Activated CD8-positive, alpha-beta T cell treated with anti-CD3 and anti-CD28 coated beads, Interleukin-2, amount 10 ng/mL, durations not matched to agents 7 days and 5 days (primary cell): ENCODE data around the gene PARD3. TPM values are rescaled to one million over a fixed set of nuclear protein-coding genes. Genes with fewer than 3 reads are reported as not detected.

Source experiments
- ATAC-seq: fragments of 150-1000 bp; cut with Tn5 transposase; one replicate; pipeline ENCODE4 v1.10.0; 2021; ENCODE audit warnings: moderate library complexity
- CTCF ChIA-PET: fragments of 350-600 bp; sonication (Branson Sonifier 250); formaldehyde crosslinking; loops from one replicate; lab custom pipeline; 2021; ENCODE audit warnings: antibody characterized with exemption; lab: Charles Lee
- POLR2A ChIA-PET: fragments of 350-600 bp; sonication (Branson Sonifier 250); formaldehyde crosslinking; loops from one replicate; lab custom pipeline; 2021; ENCODE audit warnings: antibody characterized with exemption; lab: Charles Lee
- DNase-seq: peaks from one replicate; pipeline ENCODE4 v3.0.0-alpha.2; 2020
- H3K27ac Mint-ChIP-seq: one replicate; pipeline ENCODE4 v1.8.0; 2021; ENCODE audit warnings: mild to moderate bottlenecking, mixed read lengths
- H3K27me3 Mint-ChIP-seq: one replicate; pipeline ENCODE4 v1.8.0; 2021; ENCODE audit warnings: low read depth, mixed read lengths
- H3K36me3 Mint-ChIP-seq: one replicate; pipeline ENCODE4 v1.8.0; 2021; ENCODE audit warnings: low read depth, mixed read lengths
- H3K4me1 Mint-ChIP-seq: one replicate; pipeline ENCODE4 v1.8.0; 2021; ENCODE audit warnings: low read depth, mixed read lengths
- H3K4me3 Mint-ChIP-seq: one replicate; pipeline ENCODE4 v1.8.0; 2021; ENCODE audit warnings: mild to moderate bottlenecking, mixed read lengths
- H3K9me3 Mint-ChIP-seq: one replicate; pipeline ENCODE4 v1.8.0; 2022; ENCODE audit warnings: mixed read lengths; ENCODE audit not compliant: insufficient read depth
- total RNA-seq, 2 experiments: library from RNA; stranded (reverse); gene quantifications; one replicate each; pipeline ENCODE4 v1.2.3, GENCODE V29; 2021

The PARD3 gene
- total RNA-seq, 2 experiments from 2014 or later, result 0.63 to 0.68 TPM

DNA sequence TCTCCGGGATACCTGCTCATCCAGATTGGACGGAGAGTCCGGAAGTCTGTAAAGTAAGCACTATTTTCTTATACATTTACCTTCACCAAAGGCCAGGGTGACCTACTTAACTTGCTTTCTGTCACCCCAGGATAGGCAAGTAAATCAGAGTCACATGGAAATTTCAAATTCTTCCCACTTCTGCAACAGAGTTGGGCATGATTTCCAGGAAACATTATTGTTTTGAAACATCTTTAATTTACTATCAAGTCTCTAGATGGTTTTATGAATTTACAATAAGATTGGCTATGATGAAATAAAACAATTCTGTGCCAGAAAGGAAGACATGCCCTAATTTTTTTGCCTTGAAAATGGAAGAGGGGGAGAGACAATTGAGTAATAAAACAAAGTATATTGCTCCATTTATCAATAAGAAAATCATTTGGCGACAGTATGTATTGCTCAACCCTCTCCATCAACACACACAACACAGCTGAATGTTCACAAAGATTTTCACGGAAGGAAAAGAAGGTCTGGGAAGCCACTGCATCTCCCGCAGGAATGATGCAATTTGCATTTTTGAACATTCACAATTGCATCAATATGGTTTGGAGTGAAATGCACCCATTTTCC lies 702.8 kb downstream of the PARD3 start:
- no peak overlapping the region for H3K27ac Mint-ChIP-seq
- ChIA-PET POLR2A (no interaction called here), CTCF (no interaction called here)
- ATAC-seq (no peak), DNase-seq (no peak)
- no peaks in the 10 kb centered on the region for H3K36me3 Mint-ChIP-seq
- peaks cover 3% of the 10 kb centered on the region for H3K27me3 Mint-ChIP-seq
- no peaks in the 10 kb centered on the region for H3K4me1 Mint-ChIP-seq
- H3K4me3 Mint-ChIP-seq, result no peak overlapping the region
- no peaks in the 10 kb centered on the region for H3K9me3 Mint-ChIP-seq

DNA sequence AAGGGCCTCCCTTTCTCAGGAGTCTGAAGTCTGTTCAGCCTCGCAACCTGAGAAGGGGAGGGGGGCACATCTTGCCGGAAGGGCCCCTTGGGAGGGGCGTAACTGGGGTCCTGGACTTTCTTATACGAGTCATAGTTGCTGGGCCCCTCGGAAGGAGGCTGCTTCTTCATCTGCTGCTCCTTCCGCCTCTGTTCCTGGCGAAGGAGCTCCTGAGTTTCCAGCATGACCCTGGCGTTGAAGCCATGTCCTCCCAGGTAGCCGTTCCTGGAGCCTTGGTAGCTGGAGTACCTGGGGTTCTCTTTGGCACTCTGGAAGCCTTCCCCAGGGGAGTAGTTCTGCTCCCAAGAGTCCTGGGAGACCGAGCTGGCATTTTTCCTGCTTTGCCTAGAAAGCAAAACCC lies 703.9 kb downstream of the PARD3 start:
- Mint-ChIP-seq H3K27ac (no peak overlapping the region), H3K27me3 (peaks cover 3% of the 10 kb centered on the region), H3K9me3 (no peaks in the 10 kb centered on the region), H3K4me3 (no peak overlapping the region), H3K36me3 (no peaks in the 10 kb centered on the region), H3K4me1 (no peaks in the 10 kb centered on the region)
- ChIA-PET POLR2A (no interaction called here), CTCF (no interaction called here)
- ATAC-seq (no peak), DNase-seq (no peak)

DNA sequence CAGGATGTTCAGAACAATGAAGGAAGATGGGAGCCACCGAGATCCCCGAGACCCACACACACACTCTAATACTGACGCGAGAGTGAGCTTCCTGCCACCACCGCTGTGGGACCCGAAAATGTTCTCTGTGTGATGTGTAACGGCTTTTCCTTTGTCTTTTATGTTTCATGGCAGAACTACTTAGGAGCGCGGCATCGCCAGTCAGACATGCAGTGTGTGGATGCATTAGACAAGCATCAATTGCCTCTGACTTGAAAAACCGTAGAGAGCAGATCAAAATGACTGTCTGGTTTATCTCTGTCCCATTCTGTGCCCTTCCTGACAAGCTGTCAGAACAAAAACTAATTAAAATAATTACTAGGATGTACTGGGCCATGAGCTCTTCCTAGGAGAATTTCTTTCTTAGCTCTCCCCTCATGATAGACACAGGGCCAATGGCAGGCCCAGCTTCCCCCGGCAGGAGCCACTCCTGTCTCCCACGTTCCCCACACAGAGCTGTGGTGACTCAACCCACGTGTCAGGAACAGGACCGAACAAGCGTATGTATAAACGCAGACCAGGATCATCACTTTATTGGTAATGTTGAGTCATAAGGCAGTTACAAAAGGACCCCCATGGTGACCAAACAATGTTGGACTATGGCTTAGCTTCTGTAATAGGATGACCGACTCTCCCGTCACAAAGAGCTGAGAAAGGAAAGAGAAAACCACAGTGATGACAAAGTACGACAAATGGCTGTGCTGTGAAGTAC lies 705.0 kb downstream of the PARD3 start:
- POLR2A ChIA-PET, result no interaction called here
- Mint-ChIP-seq H3K9me3 (no peaks in the 10 kb centered on the region), H3K27me3 (peaks cover 3% of the 10 kb centered on the region), H3K36me3 (no peaks in the 10 kb centered on the region), H3K4me1 (no peaks in the 10 kb centered on the region), H3K4me3 (no peak overlapping the region), H3K27ac (no peak overlapping the region)
- DNase-seq (no peak), ATAC-seq (no peak)
- CTCF ChIA-PET, result no interaction called here

DNA sequence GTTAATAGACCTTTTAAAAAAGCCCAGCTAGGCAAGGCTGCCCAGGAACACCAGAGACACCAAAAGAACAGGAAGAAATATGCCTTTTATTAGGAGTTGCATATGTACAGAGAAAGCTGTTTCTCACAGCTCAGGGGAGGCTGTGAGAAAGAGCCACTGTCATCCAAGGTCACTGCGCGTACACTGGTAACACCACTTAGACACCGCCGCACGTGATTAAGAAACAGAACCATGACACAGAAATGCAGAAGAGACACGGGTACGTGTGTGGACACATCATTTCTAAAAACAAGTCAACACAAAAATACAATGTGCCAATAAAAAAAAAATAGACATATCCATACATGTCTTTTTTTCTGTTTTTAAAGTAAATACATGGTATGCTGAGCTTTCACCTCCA lies 705.6 kb downstream of the PARD3 start:
- Mint-ChIP-seq H3K36me3 (no peaks in the 10 kb centered on the region), H3K4me3 (no peak overlapping the region), H3K9me3 (no peaks in the 10 kb centered on the region), H3K27ac (no peak overlapping the region), H3K4me1 (no peaks in the 10 kb centered on the region), H3K27me3 (peaks cover 3% of the 10 kb centered on the region)
- ChIA-PET CTCF (no interaction called here), POLR2A (no interaction called here)
- ATAC-seq, result no peak
- DNase-seq, result no peak

DNA sequence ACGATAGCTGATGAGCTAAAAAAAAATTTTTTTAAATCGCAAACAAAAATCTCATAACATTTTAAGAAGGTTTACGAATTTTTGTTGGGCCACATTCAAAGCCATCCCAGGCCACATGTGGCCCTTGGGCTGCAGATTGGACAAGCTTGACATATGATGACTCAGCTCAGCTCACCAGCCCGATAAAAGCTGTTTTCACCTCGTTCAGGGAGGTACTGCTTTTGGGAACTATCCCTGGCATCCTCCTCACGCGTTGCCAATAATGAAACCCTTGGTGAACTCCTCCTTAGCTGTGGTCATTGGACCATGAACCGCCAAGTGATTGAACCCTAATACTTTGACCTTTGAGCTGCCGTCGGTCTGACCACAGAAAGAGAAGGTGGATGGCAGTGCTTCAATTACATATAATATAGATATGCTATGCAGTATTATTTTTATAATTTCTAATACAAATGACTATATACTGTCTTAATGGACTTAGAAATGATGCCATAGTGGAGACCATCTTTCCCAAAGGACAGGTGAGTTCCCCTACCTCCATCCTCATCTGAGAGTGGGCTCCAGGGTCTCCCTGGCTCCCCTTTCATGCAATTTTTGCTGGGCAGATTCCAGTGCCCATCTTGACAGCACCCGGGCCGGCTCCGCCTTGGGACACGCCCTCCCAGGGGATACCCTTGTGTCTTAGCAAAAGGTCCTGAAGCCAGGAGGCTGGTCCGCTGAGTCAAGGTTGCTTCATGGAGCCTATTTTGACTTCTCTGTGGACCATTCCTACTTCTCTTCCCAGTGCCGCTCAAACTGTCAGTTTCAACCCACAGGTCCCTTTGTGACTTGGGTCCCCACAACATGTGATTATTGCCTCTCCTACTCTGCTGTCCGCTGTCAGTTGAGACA lies 707.2 kb downstream of the PARD3 start:
- Mint-ChIP-seq H3K4me3 (no peak overlapping the region), H3K9me3 (no peaks in the 10 kb centered on the region), H3K4me1 (no peaks in the 10 kb centered on the region), H3K36me3 (no peaks in the 10 kb centered on the region), H3K27me3 (no peaks in the 10 kb centered on the region), H3K27ac (no peak overlapping the region)
- ChIA-PET CTCF (no interaction called here), POLR2A (no interaction called here)
- DNase-seq (no peak), ATAC-seq (no peak)

DNA sequence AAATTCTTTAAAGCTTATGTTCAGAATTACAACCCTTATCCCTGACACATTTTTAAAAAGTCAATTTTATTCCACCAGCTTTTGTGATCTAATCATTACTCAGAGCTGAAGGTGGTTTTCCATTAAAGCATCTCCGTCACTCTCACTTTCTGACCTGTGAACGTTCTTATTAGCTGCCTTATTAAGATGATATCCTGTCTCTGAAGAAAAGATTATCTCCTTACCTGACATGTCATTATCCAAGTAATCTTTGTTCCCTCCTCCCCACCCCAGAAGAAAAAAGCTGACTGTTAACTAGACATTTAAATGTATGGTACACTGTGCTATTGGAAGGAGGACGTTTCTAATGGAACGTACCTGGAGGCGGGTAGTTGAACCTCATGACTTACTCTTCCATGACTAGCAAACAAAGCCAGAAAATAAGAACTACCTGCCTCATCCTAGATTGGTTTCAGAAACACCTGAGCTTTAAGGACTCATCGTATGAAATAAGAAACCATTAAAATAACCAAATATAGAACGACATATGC lies 708.7 kb downstream of the PARD3 start:
- ATAC-seq, result no peak
- H3K27ac Mint-ChIP-seq, result no peak overlapping the region
- H3K9me3 Mint-ChIP-seq, result no peaks in the 10 kb centered on the region
- CTCF ChIA-PET, result no interaction called here
- no peaks in the 10 kb centered on the region for H3K36me3 Mint-ChIP-seq
- no peak for DNase-seq
- no peaks in the 10 kb centered on the region for H3K4me1 Mint-ChIP-seq
- POLR2A ChIA-PET, result no interaction called here
- H3K4me3 Mint-ChIP-seq, result no peak overlapping the region
- no peaks in the 10 kb centered on the region for H3K27me3 Mint-ChIP-seq

DNA sequence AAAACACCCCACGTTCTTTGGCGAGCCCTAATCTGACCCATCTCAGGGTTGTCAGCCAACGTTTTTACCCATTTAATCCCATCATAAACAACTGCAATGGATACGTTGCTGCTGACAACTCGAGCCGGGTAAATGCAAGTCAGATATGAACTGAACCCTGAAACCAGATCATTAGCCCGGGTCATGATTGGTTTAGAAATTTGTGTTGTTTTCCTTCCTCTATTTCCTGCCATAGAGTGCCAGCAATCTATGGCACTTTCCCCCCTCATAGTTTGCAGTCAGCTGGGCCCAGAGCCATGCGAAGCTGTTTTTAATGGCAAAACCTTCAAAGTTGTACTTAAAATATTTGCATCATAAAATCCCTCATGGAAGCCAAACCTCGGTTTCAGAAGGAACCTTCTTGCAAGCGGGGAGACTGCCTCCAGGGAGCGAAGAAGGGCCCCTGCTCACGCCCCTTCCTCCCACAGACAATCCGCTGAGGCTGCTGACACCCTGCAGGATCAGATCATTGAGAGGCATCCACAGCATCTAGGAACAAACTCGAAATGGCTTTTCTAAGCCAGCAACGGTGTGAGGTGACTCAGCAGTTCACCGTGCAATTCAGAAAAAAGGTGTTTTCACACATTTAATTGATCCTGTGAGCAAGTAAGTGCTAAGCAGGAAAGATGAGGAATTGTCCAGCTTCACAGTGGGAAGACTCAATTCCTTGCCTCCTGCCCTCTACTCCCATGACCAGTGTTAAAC lies 710.1 kb downstream of the PARD3 start:
- no peak for DNase-seq
- CTCF ChIA-PET, result no interaction called here
- Mint-ChIP-seq H3K4me1 (no peaks in the 10 kb centered on the region), H3K4me3 (no peak overlapping the region), H3K9me3 (no peaks in the 10 kb centered on the region), H3K27ac (no peak overlapping the region), H3K36me3 (no peaks in the 10 kb centered on the region), H3K27me3 (no peaks in the 10 kb centered on the region)
- no peak for ATAC-seq
- POLR2A ChIA-PET, result interaction anchor here (0.6 kb wide), 1 partner anchor 228 kb away, joined by 4 read pairs; no protein-coding TSS in a partner anchor

DNA sequence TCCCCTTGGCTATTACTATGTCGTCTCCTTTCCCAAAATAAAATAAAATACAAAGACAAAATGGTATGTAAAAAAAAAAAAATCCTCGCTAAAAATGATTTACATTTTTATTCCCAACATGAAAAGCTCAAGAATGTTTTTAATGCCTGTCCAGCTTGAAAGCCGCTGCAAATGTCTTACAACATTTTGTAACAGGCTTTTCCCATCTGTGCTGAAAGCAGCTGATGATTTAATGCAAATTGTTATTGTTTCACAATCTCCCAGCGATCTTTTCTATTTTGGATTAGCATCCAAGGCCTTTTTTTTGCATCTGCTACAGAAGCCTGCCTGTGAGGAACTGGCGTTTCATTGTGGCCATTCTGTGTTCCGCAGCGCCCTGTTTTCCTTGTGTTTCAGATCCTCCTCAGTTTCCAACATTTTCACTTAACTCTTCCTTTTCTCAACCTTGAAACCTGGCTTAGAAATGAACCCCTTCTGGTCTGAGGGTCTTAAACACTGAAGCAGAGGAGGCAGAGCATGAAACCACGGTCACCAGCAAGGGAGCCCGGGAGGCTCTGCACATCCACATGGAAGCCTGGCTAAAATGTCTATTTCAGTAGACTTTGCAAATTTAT lies 712.1 kb downstream of the PARD3 start:
- ATAC-seq, result no peak
- Mint-ChIP-seq H3K36me3 (no peaks in the 10 kb centered on the region), H3K9me3 (no peaks in the 10 kb centered on the region), H3K27ac (no peak overlapping the region), H3K4me1 (no peaks in the 10 kb centered on the region), H3K4me3 (no peak overlapping the region), H3K27me3 (no peaks in the 10 kb centered on the region)
- DNase-seq, result no peak
- CTCF ChIA-PET, result no interaction called here
- POLR2A ChIA-PET, result no interaction called here

DNA sequence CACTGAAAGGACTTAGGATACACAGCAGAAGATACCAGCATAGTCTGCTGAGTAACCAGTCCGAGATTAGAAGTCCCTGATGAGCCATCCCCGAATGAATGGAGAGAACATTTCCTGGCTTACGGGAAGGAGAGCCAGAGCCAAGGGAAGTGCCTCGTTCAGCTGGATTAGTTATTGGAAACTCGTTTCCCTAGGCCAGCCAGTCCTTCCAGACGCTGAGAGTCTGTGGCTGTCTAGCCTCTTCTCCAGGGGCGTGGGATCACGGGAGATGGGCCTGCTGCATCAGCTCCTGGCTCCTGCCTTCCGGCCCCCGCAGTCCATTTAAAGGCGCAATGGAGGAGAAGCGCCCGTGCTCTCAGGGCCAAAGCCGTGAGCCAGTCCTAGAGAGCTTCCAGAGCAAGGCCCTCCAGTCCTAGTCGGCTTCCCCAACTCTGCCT lies 712.8 kb downstream of the PARD3 start:
- CTCF ChIA-PET, result no interaction called here
- H3K9me3 Mint-ChIP-seq, result no peaks in the 10 kb centered on the region
- no peaks in the 10 kb centered on the region for H3K27me3 Mint-ChIP-seq
- DNase-seq (no peak), ATAC-seq (no peak)
- no peak overlapping the region for H3K4me3 Mint-ChIP-seq
- POLR2A ChIA-PET, result no interaction called here
- H3K27ac Mint-ChIP-seq, result no peak overlapping the region
- no peaks in the 10 kb centered on the region for H3K36me3 Mint-ChIP-seq
- no peaks in the 10 kb centered on the region for H3K4me1 Mint-ChIP-seq

DNA sequence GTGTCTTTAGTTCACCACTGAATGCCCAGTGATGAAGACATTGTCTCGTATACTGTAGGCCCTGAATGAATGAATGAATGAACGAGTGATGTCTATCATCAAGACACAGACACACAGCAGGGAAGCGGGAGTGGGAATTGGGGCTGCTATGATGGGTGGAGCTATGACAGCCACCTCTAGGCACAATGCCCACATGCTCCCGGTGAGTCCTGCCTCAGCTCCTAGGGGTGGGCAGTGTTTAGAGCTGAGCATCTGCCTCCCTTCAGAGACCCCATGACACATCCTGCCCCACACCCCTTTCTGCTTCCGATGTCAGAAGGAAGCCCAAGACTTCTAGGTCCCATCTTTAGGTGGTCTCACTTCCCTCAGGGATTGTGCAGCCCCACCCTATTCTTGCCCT lies 714.1 kb downstream of the PARD3 start:
- CTCF ChIA-PET, result no interaction called here
- DNase-seq, result no peak
- H3K9me3 Mint-ChIP-seq, result peaks cover 7% of the 10 kb centered on the region
- POLR2A ChIA-PET, result no interaction called here
- H3K4me3 Mint-ChIP-seq, result no peak overlapping the region
- H3K27ac Mint-ChIP-seq, result no peak overlapping the region
- ATAC-seq, result no peak
- H3K27me3 Mint-ChIP-seq, result no peaks in the 10 kb centered on the region
- H3K4me1 Mint-ChIP-seq, result no peaks in the 10 kb centered on the region
- no peaks in the 10 kb centered on the region for H3K36me3 Mint-ChIP-seq

DNA sequence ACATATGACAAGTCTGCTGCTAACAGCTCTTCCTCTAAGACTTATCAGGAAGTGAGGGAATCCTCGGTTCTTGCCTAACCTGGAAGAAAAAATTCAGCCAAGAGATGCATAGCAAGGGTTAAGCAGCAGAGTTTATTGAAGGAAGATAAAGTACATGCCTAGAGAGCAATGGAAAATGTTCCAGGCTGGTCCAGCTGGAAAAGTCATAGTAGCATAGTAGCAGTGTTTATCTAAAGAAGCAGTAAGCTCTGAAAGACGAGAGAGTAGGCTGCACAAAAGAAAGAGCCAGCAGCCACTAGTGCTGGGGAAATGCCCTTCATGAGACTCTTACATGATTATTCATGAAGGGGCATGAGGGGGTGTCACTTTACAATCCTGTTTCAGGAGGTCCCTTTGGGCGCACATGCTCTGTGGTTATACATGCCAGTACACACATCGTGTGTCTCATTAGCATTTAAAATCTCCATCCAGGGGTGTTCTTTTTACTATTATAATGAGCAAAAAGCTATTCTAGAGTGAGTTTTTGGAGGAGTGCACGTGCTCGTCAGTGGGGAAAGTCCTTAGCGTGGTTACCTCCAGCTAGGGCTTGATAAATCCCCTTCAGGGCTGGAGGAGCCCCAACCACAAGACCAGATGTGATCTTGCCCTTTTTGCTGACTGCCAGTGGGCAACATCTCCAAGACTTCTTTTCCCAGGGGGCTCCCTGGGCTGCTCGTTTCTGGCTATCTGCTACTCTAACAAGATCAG lies 716.1 kb downstream of the PARD3 start:
- ChIA-PET CTCF (no interaction called here), POLR2A (no interaction called here)
- H3K27me3 Mint-ChIP-seq, result no peaks in the 10 kb centered on the region
- no peaks in the 10 kb centered on the region for H3K4me1 Mint-ChIP-seq
- ATAC-seq, result no peak
- no peak overlapping the region for H3K27ac Mint-ChIP-seq
- peaks cover 20% of the 10 kb centered on the region for H3K9me3 Mint-ChIP-seq
- no peak overlapping the region for H3K4me3 Mint-ChIP-seq
- no peak for DNase-seq
- H3K36me3 Mint-ChIP-seq, result no peaks in the 10 kb centered on the region
